ENCODE data around the gene SLC38A9.
"Not testable (repeated sequence)": the region's sequence is repeated elsewhere in the genome, so short reads cannot be mapped to it uniquely, and the experiment has no call there.

SLC38A9 gene

GRCh38 chr5:55618318-55618717 lies 93.8 kb downstream of the SLC38A9 start:
- TF ChIP-seq, protein P1, sequence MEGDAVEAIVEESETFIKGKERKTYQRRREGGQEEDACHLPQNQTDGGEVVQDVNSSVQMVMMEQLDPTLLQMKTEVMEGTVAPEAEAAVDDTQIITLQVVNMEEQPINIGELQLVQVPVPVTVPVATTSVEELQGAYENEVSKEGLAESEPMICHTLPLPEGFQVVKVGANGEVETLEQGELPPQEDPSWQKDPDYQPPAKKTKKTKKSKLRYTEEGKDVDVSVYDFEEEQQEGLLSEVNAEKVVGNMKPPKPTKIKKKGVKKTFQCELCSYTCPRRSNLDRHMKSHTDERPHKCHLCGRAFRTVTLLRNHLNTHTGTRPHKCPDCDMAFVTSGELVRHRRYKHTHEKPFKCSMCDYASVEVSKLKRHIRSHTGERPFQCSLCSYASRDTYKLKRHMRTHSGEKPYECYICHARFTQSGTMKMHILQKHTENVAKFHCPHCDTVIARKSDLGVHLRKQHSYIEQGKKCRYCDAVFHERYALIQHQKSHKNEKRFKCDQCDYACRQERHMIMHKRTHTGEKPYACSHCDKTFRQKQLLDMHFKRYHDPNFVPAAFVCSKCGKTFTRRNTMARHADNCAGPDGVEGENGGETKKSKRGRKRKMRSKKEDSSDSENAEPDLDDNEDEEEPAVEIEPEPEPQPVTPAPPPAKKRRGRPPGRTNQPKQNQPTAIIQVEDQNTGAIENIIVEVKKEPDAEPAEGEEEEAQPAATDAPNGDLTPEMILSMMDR (IDR thresholded peaks at IDR 0.05; ENCODE audit: control insufficient read depth, insufficient read depth, low read depth, low read length, missing control alignments), result no peak
- H3K4me3 ChIP-seq (ENCODE audit: control insufficient read depth, low read depth, low read length), result no peak overlapping the region
- no peak for DNase-seq (ENCODE audit: low read depth)

DNA sequence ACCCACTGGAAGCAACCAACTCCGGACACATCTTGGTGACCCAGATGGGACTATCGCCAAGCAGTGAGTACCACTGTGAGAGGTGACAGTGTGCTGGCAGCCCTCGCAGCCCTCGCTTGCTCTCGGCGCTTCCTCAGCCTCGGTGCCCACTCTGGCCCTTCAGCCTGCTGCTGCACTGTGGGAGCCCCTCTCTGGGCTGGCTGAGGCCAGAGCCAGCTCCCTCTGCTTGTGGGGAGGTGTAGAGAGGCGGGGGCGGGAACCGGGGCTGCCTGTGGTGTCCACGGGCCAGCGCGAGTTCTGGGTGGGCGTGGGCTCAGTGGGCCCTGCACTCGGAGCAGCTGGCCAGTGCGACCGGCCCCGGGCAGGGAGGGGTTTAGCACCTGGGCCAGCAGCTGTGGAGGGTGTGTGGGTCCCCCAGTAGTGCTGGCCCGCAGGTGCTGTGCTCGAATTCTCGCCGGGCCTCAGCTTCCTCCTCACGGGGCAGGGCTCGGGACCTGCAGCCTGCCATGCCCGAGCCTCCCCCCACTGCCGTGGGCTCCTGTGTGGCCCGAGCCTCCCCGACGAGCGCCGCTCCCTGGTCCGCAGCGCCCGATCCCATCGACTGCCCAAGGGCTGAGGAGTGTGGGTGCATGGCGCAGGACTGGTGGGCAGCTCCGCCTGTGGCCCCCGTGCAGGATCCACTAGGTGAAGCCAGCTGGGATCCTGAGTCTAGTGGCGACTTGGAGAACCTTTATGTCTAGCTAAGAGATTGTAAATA lies 98.8 kb downstream of the SLC38A9 start:
- no peak overlapping the region for H3K4me3 ChIP-seq (ENCODE audit: control insufficient read depth, low read depth, low read length)
- no peak for DNase-seq (ENCODE audit: low read depth)
- TF ChIP-seq, protein P1 (IDR thresholded peaks at IDR 0.05; ENCODE audit: control insufficient read depth, insufficient read depth, low read depth, low read length, missing control alignments), result no peak

DNA sequence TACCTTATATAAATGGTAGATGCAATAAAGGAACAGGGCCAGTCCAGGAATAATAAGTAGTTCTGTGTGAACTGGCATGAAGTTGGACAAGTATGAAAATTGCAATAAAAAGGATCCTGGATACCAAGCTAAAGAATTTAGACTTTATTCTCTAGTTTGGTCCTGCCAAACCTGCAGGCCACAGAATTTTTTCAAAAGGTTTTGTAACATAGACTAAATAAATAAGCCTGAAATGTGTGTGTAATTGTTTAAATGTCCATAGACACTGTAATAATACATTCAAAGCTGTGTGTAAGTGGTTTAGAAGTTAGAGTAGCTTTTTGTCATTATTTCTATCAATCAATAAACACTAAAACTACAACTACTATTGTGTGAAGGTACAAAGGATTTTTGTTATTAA lies 101.6 kb downstream of the SLC38A9 start:
- DNase-seq (ENCODE audit: low read depth), result no peak
- H3K4me3 ChIP-seq (ENCODE audit: control insufficient read depth, low read depth, low read length), result no peak overlapping the region
- TF ChIP-seq, protein P1 (IDR thresholded peaks at IDR 0.05; ENCODE audit: control insufficient read depth, insufficient read depth, low read depth, low read length, missing control alignments), result no peak

GRCh38 chr5:55609413-55609812 lies 102.7 kb downstream of the SLC38A9 start:
- TF ChIP-seq, protein P1 (IDR thresholded peaks at IDR 0.05; ENCODE audit: control insufficient read depth, insufficient read depth, low read depth, low read length, missing control alignments), result no peak
- H3K4me3 ChIP-seq (ENCODE audit: control insufficient read depth, low read depth, low read length), result no peak overlapping the region
- DNase-seq (ENCODE audit: low read depth), result no peak

DNA sequence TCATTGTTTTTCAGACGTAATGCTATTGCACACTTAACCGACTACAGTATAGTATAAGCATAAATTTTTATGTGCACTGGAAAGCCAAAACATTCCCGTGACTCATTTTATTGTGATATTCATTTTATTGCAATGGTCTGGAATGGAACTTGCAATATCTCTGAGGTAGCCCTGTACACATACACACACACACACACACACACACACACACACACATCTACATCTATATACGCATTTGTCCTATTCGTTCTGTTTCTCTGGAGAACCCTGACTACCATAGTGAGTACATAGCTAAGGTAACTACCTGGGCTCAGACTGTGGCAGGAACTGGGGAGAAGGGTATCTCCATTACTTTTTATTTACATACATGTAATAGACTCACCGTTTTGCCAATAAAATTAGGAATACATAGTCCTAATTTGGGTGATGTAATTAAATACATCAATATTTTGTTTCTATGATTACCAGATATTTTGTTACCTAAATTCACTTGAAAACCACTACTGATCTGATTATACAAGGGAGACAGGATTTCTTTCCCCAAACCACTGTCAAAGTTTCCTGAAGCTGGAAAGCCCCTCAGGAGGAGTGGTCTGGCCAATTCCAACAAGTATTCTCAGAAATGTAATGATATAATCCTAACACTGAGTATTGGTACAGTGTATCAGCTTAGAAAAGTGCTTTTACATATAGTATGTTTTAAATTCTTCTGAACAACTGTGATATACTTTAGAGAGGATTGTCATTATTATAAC lies 103.4 kb downstream of the SLC38A9 start:
- no peak for DNase-seq (ENCODE audit: low read depth)
- TF ChIP-seq, protein P1 (IDR thresholded peaks at IDR 0.05; ENCODE audit: control insufficient read depth, insufficient read depth, low read depth, low read length, missing control alignments), result no peak
- H3K4me3 ChIP-seq (ENCODE audit: control insufficient read depth, low read depth, low read length), result no peak overlapping the region

- DNase-seq (ENCODE audit: low read depth); H3K4me3 ChIP-seq (ENCODE audit: control insufficient read depth, low read depth, low read length): not testable (repeated sequence)
These were observed 104.8 kb downstream of the SLC38A9 start for GRCh38 chr5:55607309-55607708.

- DNase-seq (ENCODE audit: low read depth), result no peak
- H3K4me3 ChIP-seq (ENCODE audit: control insufficient read depth, low read depth, low read length), result no peak overlapping the region
These were observed 107.5 kb downstream of the SLC38A9 start for GRCh38 chr5:55604611-55605067.

More at GRCh38 chr5:55604611-55605067, 107.5 kb downstream of the SLC38A9 start:
- TF ChIP-seq, protein P1 (IDR thresholded peaks at IDR 0.05; ENCODE audit: control insufficient read depth, insufficient read depth, low read depth, low read length, missing control alignments), result no peak
